ENCODE measurements around the gene MBL2. TPM values are rescaled to one million over a fixed set of nuclear protein-coding genes. Genes with fewer than 3 reads are reported as not detected.

Gene MBL2
- total and polyA plus RNA-seq, 8 donors, result 2.7 TPM; not detected in 7

- DNase-seq, result no peak
- H3K27ac ChIP-seq, result no peak overlapping the region
- H3K4me3 ChIP-seq, result no peak overlapping the region
- WGBS, 5 donors, result 91 to 95% (median 91%) methylated on average over 2 of the region's 2 CpGs
- no peaks in the 10 kb centered on the region for H3K9me3 ChIP-seq
- H3K36me3 ChIP-seq, result no peaks in the 10 kb centered on the region
- peaks cover 0 to 5% (median 0%) of the 10 kb centered on the region in 4 donors for H3K4me1 ChIP-seq
- TF ChIP-seq EP300 (IDR thresholded peaks at IDR 0.05) (no peak), POLR2AphosphoS5 (IDR thresholded peaks at IDR 0.05) (no peak), POLR2A (IDR thresholded peaks at IDR 0.05) (no peak), CTCF (IDR thresholded peaks at IDR 0.05) (no peak)
- H3K27me3 ChIP-seq, result peaks cover 0 to 9% (median 0%) of the 10 kb centered on the region in 3 donors
- intact Hi-C loops (cut with DNase I; ENCODE audit: low total_unique reads), result no loop called here
These were observed 1.6 kb upstream of the MBL2 start for GRCh38 chr10:52774182-52774581.

- Histone ChIP-seq H3K27ac (no peak overlapping the region), H3K9me3 (no peaks in the 10 kb centered on the region), H3K36me3 (no peaks in the 10 kb centered on the region), H3K4me1 (no peaks in the 10 kb centered on the region), H3K27me3 (no peaks in the 10 kb centered on the region), H3K4me3 (no peak overlapping the region)
- TF ChIP-seq POLR2AphosphoS5 (IDR thresholded peaks at IDR 0.05), result no peak
- TF ChIP-seq EP300 (IDR thresholded peaks at IDR 0.05), result no peak
- TF ChIP-seq CTCF (IDR thresholded peaks at IDR 0.05), result no peak
- no peak for TF ChIP-seq POLR2A (IDR thresholded peaks at IDR 0.05)
- intact Hi-C loops (cut with DNase I; ENCODE audit: low total_unique reads), result no loop called here
- WGBS, 5 donors, result 53 to 72% (median 66%) methylated on average over 8 of the region's 8 CpGs
- DNase-seq, result no peak
These were observed 794 bp downstream of the MBL2 start for GRCh38 chr10:52771534-52772445.

DNA sequence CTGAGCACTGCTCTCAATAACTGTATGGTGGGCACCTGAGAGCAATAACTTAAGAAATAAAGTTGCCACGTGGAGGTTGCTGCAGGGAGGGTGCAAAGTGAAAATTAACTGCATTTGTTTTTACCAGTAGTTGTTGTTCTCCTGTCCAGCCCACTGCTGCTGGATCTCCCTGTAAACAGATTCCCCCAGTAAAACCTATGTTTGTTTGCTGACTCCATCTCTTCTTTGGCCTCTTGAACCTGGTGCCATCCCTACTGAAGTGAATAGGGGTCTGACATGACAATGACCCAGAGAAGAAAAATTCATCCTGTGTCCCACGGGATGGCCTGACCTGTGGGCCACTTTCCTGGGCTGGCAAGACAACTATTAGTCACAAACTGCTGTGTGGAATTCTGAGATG, 1.7 kb downstream of the MBL2 start:
- TF ChIP-seq POLR2A (IDR thresholded peaks at IDR 0.05) (no peak), CTCF (IDR thresholded peaks at IDR 0.05) (no peak), EP300 (IDR thresholded peaks at IDR 0.05) (no peak), POLR2AphosphoS5 (IDR thresholded peaks at IDR 0.05) (no peak)
- WGBS, 5 donors, result 42 to 62% (median 56%) methylated on average over 2 of the region's 2 CpGs
- Histone ChIP-seq H3K27me3 (no peaks in the 10 kb centered on the region), H3K27ac (no peak overlapping the region), H3K36me3 (no peaks in the 10 kb centered on the region), H3K9me3 (no peaks in the 10 kb centered on the region), H3K4me3 (no peak overlapping the region), H3K4me1 (no peaks in the 10 kb centered on the region)
- DNase-seq, result no peak
- intact Hi-C loops (cut with DNase I; ENCODE audit: low total_unique reads), result no loop called here

- Histone ChIP-seq H3K4me3 (no peak overlapping the region), H3K27ac (no peak overlapping the region), H3K4me1 (no peaks in the 10 kb centered on the region), H3K9me3 (no peaks in the 10 kb centered on the region), H3K27me3 (no peaks in the 10 kb centered on the region), H3K36me3 (no peaks in the 10 kb centered on the region)
- 85 to 97% (median 93%) methylated on average over 2 of the region's 2 CpGs for WGBS, 5 donors
- no peak for DNase-seq
- intact Hi-C loops (cut with DNase I; ENCODE audit: low total_unique reads), result no loop called here
- TF ChIP-seq EP300 (IDR thresholded peaks at IDR 0.05) (no peak), CTCF (IDR thresholded peaks at IDR 0.05) (no peak), POLR2A (IDR thresholded peaks at IDR 0.05) (no peak), POLR2AphosphoS5 (IDR thresholded peaks at IDR 0.05) (no peak)
These were observed 2.6 kb downstream of the MBL2 start for GRCh38 chr10:52769966-52770365.
